KMS-11 (cell line): ENCODE data around the gene LRRIQ3.

Experiments used
- H2AFZ ChIP-seq: fragments of 200-600 bp; sonication (generic); 2 replicates; pipeline ENCODE4 v1.6.1; 2016; ENCODE audit warnings: antibody characterized with exemption, mixed run types, low read depth
- H3K27ac ChIP-seq: fragments of 200-600 bp; sonication (generic); 2 replicates; pipeline ENCODE4 v1.6.1; 2016; ENCODE audit warnings: mild to moderate bottlenecking, mixed run types
- H3K27me3 ChIP-seq: fragments of 200-600 bp; sonication (generic); 2 replicates; pipeline ENCODE4 v1.6.1; 2017; ENCODE audit warnings: mild to moderate bottlenecking, low read depth, mixed run types, moderate library complexity; ENCODE audit not compliant: insufficient read depth
- H3K36me3 ChIP-seq: fragments of 200-600 bp; sonication (generic); 2 replicates; pipeline ENCODE4 v1.6.1; 2017; ENCODE audit warnings: mild to moderate bottlenecking, mixed run types; ENCODE audit not compliant: insufficient read depth
- H3K4me1 ChIP-seq: fragments of 200-600 bp; sonication (generic); 2 replicates; pipeline ENCODE4 v1.6.1; 2016; ENCODE audit warnings: mild to moderate bottlenecking, low read depth, mixed run types; ENCODE audit not compliant: poor library complexity, severe bottlenecking
- H3K4me2 ChIP-seq: fragments of 200-600 bp; sonication (generic); 2 replicates; pipeline ENCODE4 v1.7.0; 2016; ENCODE audit warnings: mild to moderate bottlenecking, mixed run types
- H3K4me3 ChIP-seq: fragments of 200-600 bp; sonication (generic); IDR thresholded peaks from 2 replicates; pipeline ENCODE4 v1.6.1; 2017; ENCODE audit warnings: low read depth, low read length, mixed read lengths; ENCODE audit not compliant: insufficient read depth
- H3K79me2 ChIP-seq: fragments of 200-600 bp; sonication (generic); 2 replicates; pipeline ENCODE4 v1.6.1; 2016; ENCODE audit warnings: low read depth, mixed run types; ENCODE audit not compliant: insufficient read depth
- H3K9ac ChIP-seq: fragments of 200-600 bp; sonication (generic); 2 replicates; pipeline ENCODE4 v1.6.1; 2016; ENCODE audit warnings: mild to moderate bottlenecking, mixed run types
- H4K20me1 ChIP-seq: fragments of 200-600 bp; sonication (generic); 2 replicates; pipeline ENCODE4 v1.6.1; 2016; ENCODE audit warnings: mild to moderate bottlenecking, mixed run types; ENCODE audit not compliant: insufficient read depth
- TF ChIP-seq, protein P1 (sequence below): fragments of 200-600 bp; sonication (generic); conservative IDR thresholded peaks from 2 replicates; pipeline ENCODE4 v1.6.1; 2017; ENCODE audit warnings: low read depth, mild to moderate bottlenecking, antibody characterized with exemption, low read length, moderate library complexity, mixed read lengths

LRRIQ3 gene

DNA sequence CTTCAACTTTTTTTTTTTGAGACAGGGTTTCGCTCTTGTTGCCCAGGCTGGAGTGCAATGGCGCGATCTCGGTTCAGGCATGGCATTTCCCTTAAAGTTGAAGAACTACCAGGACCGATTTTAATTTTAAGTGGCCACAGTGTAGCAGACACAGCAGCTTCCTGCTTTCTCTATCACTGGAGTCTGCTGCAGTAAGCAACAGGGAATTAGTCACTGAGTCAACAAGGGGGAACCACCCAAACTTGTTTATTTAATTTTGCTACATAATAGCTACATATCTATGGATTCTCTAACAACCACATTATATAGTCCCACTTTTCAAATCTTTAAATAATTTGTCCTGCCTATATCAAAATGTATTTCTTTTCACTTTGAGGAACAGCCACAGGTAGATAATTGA, 24.7 kb upstream of the LRRIQ3 start:
- Histone ChIP-seq H3K9ac (no peak overlapping the region), H4K20me1 (no peaks in the 10 kb centered on the region), H3K27ac (no peak overlapping the region), H3K36me3 (no peaks in the 10 kb centered on the region), H3K79me2 (no peaks in the 10 kb centered on the region), H3K27me3 (no peaks in the 10 kb centered on the region), H3K4me3 (no peak overlapping the region), H3K4me2 (no peak overlapping the region), H3K4me1 (no peaks in the 10 kb centered on the region), H2AFZ (no peak overlapping the region)
- TF ChIP-seq, protein P1, sequence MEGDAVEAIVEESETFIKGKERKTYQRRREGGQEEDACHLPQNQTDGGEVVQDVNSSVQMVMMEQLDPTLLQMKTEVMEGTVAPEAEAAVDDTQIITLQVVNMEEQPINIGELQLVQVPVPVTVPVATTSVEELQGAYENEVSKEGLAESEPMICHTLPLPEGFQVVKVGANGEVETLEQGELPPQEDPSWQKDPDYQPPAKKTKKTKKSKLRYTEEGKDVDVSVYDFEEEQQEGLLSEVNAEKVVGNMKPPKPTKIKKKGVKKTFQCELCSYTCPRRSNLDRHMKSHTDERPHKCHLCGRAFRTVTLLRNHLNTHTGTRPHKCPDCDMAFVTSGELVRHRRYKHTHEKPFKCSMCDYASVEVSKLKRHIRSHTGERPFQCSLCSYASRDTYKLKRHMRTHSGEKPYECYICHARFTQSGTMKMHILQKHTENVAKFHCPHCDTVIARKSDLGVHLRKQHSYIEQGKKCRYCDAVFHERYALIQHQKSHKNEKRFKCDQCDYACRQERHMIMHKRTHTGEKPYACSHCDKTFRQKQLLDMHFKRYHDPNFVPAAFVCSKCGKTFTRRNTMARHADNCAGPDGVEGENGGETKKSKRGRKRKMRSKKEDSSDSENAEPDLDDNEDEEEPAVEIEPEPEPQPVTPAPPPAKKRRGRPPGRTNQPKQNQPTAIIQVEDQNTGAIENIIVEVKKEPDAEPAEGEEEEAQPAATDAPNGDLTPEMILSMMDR = no peak

DNA sequence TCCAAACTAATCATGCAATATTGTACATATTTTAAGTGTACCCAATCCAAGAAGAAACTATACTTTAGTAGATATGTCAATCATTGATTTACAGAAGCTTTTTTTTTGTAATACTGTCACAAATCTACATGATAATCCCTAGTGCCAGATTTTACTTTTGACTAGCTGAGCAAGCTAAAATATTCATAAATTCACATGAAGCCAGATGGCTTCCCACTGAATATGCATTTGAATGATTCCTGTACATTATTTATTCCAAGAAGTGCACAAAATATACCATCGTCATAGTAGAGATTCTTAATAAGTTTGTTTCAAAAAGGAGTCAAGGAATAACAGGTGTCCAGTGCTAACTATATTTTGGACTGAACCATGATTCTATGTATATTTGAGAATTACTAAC, 17.3 kb upstream of the LRRIQ3 start:
- Histone ChIP-seq H3K9ac (no peak overlapping the region), H3K4me2 (no peak overlapping the region), H3K4me1 (no peaks in the 10 kb centered on the region), H3K27ac (no peak overlapping the region), H3K36me3 (no peaks in the 10 kb centered on the region), H3K79me2 (no peaks in the 10 kb centered on the region), H4K20me1 (no peaks in the 10 kb centered on the region), H3K27me3 (no peaks in the 10 kb centered on the region), H3K4me3 (no peak overlapping the region), H2AFZ (no peak overlapping the region)
- TF ChIP-seq, protein P1 = no peak

DNA sequence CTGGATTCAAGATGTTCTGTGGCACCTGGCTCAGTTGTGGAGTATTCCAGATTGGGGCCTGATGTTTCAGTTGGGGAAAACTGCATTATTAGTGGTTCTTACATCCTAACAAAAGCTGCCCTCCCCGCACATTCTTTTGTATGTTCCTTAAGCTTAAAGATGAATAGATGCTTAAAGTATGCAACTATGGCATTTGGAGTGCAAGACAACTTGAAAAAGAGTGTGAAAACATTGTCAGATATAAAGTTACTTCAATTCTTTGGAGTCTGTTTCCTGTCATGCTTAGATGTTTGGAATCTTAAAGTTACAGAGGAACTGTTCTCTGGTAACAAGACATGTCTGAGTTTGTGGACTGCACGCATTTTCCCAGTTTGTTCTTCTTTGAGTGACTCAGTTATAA, 7.3 kb upstream of the LRRIQ3 start:
- no peaks in the 10 kb centered on the region for H3K27me3 ChIP-seq
- no peak overlapping the region for H3K27ac ChIP-seq
- H3K36me3 ChIP-seq = no peaks in the 10 kb centered on the region
- H4K20me1 ChIP-seq = no peaks in the 10 kb centered on the region
- TF ChIP-seq, protein P1 = no peak
- no peak overlapping the region for H2AFZ ChIP-seq
- no peaks in the 10 kb centered on the region for H3K4me1 ChIP-seq
- no peaks in the 10 kb centered on the region for H3K79me2 ChIP-seq
- H3K4me3 ChIP-seq = no peak overlapping the region
- no peak overlapping the region for H3K4me2 ChIP-seq
- no peak overlapping the region for H3K9ac ChIP-seq

DNA sequence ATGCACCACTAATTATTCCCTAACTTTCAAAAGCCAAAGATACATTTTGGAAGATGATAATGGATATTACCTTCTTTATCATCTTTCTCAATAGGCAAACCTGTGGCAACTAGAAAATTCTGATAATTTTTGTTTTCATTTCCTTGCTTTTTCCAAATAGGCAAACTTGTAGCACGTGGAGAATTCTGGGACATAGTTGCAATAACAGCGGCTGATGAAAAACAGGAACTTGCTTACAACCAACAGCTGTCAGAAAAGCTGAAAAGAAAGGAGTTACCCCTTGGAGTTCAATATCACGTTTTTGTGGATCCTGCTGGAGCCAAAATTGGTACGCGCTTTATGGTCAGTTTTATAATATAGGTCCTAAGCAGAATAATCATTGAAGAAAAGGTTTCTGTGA, 1.5 kb upstream of the LRRIQ3 start:
- no peak overlapping the region for H2AFZ ChIP-seq

More for the DNA sequence above, 1.5 kb upstream of the LRRIQ3 start:
- no peak overlapping the region; the same call in 1 of the 2 replicates for H3K4me2 ChIP-seq
- H3K27ac ChIP-seq = no peak overlapping the region
- no peaks in the 10 kb centered on the region for H3K79me2 ChIP-seq
- no peaks in the 10 kb centered on the region for H4K20me1 ChIP-seq
- H3K4me1 ChIP-seq = peaks cover 8% of the 10 kb centered on the region
- H3K36me3 ChIP-seq = no peaks in the 10 kb centered on the region
- TF ChIP-seq, protein P1 = no peak
- H3K4me3 ChIP-seq = no peak overlapping the region
- H3K9ac ChIP-seq = no peak overlapping the region
- H3K27me3 ChIP-seq = no peaks in the 10 kb centered on the region
